ENCODE measurements around the gene WNT4. TPM values are rescaled to one million over a fixed set of nuclear protein-coding genes. Genes with fewer than 3 reads are reported as not detected.

WNT4 gene
- total RNA-seq, 1 donor from 2014 or later = not detected

DNA sequence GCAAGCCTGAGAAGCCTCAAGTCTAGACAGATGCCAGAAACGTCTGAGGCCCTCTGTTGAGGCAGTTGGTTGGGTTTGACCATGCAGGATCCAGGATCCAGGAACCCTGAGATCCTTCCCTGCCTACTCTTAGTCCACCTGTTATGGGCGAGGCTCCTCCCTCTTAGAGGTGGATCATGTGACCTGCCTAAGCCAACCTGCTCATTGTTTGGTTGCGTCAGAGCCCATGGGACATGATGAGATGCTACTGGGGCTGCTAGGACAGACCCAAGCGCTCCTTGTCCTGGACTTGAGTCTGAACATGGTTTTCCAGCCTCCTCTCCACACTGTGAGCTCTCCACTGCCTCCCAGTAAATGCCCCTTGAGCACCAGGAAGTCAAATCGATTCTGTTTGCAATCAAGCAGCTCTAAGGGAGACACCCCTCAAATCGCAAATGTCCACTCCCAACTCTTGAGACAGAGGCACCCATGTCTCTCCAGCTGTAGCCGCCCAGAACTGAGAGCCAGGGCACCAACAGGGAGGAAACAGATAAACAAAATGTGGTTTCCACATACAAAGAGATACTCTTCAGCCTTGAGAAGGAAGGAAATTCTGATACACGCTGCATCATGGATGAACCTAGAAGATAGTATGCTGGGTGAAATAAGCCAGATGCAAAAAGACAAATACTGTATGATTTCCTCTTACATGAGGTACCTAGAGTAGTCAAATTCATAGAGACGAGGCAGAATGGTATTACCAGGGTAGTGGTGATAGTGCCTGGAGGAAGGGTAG is 31.7 kb upstream of the WNT4 start:
- intact Hi-C loops (cut with micrococcal nuclease) = no loop called here
- H3K4me1 Mint-ChIP-seq = peaks cover 6% of the 10 kb centered on the region
- no peaks in the 10 kb centered on the region for H3K36me3 Mint-ChIP-seq (ENCODE audit: low read depth)
- H3K9me3 Mint-ChIP-seq = no peaks in the 10 kb centered on the region
- no peak for DNase-seq
- peaks cover 5% of the 10 kb centered on the region for H3K27me3 Mint-ChIP-seq
- no peak overlapping the region for H3K27ac Mint-ChIP-seq
- no peak overlapping the region for H3K4me3 Mint-ChIP-seq

DNA sequence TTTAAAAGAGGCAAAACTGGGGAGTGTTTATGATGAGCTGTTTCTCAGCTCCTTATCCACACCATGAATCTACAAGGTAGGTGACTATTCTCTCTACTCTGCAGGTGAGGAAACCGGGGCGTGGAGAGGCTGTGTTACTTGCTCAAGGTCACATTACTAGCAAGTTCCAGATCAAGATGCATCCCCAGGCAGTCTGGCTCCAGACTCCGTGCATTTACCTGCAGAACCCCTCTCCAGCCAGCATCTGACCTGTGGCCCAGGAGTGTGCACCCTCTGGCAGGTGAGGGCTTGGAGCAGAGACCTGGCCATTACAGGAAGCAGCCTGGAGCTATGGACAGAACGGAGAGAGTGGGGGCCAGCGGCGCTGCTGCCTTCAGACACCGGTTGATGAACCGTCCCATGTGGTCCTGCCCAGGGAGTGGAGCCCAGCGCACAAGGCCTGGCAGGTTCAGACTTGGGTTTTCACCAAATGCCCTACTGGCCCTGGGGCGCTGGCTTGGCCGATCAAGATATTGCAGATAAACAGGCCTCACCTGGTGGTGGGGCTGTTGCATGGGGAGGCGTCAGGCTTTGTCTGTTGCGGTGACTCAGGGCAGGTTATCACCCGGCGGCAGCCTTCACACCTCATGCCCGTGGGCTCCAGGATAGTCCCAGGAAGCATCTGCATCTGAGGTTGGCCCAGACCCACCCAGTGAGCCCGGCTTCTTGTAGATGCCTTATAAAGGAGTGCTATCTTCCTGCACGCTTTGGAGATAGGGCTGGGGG is 29.2 kb upstream of the WNT4 start:
- intact Hi-C loops (cut with micrococcal nuclease) = no loop called here
- no peak overlapping the region for H3K4me3 Mint-ChIP-seq

DNA sequence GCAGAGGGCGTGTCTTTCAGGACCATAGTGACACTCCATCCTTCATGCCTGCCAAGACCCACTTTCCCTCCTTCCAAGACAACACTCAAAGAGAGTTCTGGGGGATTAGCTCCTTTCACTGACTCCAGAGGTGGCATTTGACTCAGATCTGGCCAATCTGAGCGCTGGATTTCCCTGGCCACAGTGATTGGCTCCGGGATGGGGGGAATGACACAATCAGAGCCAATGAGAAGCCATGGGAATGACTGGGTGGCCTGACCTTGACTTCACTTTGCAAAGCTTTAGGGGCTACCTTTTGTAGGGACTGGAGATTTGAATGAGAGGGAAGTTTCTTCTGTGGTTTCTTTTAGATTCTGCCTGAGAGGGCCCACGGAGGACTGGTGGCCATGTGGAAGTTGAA is 26.9 kb upstream of the WNT4 start:
- no peaks in the 10 kb centered on the region for H3K36me3 Mint-ChIP-seq (ENCODE audit: low read depth)
- H3K27me3 Mint-ChIP-seq = no peaks in the 10 kb centered on the region
- no peak overlapping the region for H3K27ac Mint-ChIP-seq
- no peak overlapping the region for H3K4me3 Mint-ChIP-seq
- no peaks in the 10 kb centered on the region for H3K9me3 Mint-ChIP-seq
- H3K4me1 Mint-ChIP-seq = peaks cover 2% of the 10 kb centered on the region
- intact Hi-C loops (cut with micrococcal nuclease) = no loop called here
- DNase-seq = no peak

More for the DNA sequence above, 29.2 kb upstream of the WNT4 start:
- H3K27ac Mint-ChIP-seq = no peak overlapping the region
- peaks cover 7% of the 10 kb centered on the region for H3K4me1 Mint-ChIP-seq
- H3K9me3 Mint-ChIP-seq = no peaks in the 10 kb centered on the region
- DNase-seq = no peak
- H3K27me3 Mint-ChIP-seq = peaks cover 3% of the 10 kb centered on the region
- H3K36me3 Mint-ChIP-seq (ENCODE audit: low read depth) = no peaks in the 10 kb centered on the region

DNA sequence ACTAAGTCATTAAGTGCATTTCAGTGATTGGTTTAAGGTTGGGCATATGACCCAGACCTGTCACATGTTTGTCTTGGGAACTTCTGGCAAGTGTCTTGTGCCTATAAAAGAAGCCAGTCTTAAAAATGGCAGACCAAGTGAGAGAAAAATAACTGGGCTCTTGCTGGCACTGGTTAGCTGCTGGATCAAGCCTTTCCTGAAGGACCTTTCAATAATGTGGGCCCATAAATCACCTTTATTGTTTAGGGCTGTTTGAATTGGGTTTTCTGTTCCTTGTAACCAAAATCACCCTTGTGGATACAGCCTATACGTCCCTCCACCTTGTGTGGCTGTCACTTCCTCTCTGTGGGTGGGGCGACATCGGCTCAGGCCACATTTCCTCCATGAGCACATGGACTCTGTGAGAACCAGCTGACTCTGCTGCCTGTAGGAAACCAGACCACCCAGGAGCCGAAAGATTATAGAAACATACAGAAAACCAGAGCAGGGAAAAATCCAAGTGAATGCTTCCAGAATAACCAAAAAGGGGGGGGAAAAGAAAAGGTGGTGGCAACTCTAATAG is 25.6 kb upstream of the WNT4 start:
- Mint-ChIP-seq H3K9me3 (no peaks in the 10 kb centered on the region), H3K4me1 (peaks cover 2% of the 10 kb centered on the region), H3K27ac (no peak overlapping the region), H3K27me3 (no peaks in the 10 kb centered on the region), H3K4me3 (no peak overlapping the region), H3K36me3 (ENCODE audit: low read depth) (no peaks in the 10 kb centered on the region)
- DNase-seq = no peak
- intact Hi-C loops (cut with micrococcal nuclease) = no loop called here

DNA sequence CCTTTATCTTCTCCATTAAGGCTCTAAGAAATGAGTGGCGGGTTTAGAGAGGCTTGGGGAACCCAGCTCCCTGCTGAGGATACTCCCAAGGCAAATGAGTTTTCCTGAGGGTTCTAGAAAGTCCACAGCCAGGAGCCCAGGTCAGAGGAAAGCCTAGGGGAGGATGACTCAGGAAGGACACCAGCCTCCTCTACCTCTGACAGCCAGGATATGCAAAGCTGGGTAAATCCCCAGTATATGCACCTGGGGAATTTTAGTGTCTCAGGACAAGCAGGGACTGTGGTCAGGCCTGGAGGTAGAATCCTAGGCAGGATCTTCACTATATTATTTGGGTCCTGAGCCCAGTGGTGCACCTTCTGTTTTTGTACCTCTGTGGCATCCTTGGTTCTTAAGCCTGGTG is 23.5 kb upstream of the WNT4 start:
- no peak overlapping the region for H3K27ac Mint-ChIP-seq
- no peaks in the 10 kb centered on the region for H3K27me3 Mint-ChIP-seq
- no peak overlapping the region for H3K4me3 Mint-ChIP-seq
- intact Hi-C loops (cut with micrococcal nuclease) = no loop called here
- no peaks in the 10 kb centered on the region for H3K9me3 Mint-ChIP-seq
- peaks cover 2% of the 10 kb centered on the region for H3K4me1 Mint-ChIP-seq
- no peak for DNase-seq
- H3K36me3 Mint-ChIP-seq (ENCODE audit: low read depth) = no peaks in the 10 kb centered on the region

DNA sequence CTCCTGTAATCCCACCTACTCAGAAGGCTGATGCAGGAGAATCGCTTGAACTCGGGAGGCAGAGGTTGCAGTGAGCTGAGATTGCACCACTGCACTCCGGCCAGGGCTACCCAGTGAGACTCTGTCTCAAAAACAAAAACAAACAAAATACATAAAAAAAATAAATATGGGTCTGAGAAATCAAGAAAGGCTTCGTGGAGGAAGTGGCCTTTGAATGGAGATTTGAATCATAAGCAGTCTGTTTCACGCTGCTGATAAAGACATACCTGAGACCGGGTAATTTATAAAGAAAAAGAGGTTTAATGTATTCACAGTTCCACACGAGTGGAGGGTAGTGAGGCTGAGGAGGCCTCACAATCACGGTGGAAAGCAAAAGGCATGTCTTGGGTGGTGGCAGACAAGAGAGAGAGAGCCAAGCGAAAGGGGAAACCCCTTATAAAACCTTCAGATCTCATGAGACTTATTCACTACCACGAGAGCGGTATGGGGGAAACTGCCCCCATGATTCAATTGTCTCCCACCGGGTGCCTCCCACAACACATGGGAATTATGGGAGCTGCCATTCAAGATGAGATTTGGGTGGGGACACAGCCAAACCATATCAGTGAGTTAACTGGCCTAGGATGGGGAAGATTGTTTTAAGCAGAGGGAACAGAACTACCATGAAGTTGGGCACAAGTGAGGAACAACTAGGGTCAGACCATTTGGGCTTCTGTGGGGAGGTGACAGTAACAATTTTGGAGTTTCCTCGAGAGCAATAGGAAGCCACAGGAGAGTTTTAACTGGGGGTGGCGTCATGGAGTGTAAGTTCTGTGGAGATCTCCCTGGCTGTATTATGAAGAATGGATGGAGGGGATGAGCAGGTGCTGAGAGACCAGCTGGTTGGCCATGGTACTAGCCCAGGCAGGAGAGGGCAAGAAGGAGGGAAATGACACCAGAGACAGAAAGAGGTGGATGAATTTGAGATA is 22.2 kb upstream of the WNT4 start:
- Mint-ChIP-seq H3K27me3 (no peaks in the 10 kb centered on the region), H3K4me1 (peaks cover 2% of the 10 kb centered on the region), H3K36me3 (ENCODE audit: low read depth) (no peaks in the 10 kb centered on the region), H3K4me3 (no peak overlapping the region), H3K9me3 (no peaks in the 10 kb centered on the region), H3K27ac (no peak overlapping the region)
- DNase-seq = no peak
- intact Hi-C loops (cut with micrococcal nuclease) = no loop called here

DNA sequence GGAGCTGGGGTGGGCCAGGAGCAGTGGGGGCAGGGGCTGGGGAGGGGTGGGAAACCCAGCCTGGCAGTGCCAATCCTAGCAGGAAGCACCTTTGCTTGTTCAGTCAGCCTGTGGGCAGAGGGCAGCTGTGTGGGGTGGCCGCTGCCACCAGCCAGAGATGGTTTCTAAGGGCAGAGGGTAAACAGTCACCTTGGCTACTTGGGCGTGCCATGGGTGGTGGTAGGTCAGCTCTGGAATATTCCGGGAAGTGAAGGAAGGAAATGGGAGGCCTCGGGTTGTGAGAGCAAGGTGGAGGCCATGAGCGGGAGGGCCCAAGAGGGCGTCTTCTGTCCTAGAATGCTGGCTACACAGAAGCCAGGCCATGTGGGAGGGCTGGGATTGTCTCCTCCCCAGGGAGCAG is 20.7 kb upstream of the WNT4 start:
- no peak for DNase-seq
- Mint-ChIP-seq H3K4me1 (peaks cover under 1% of the 10 kb centered on the region), H3K36me3 (ENCODE audit: low read depth) (no peaks in the 10 kb centered on the region), H3K9me3 (no peaks in the 10 kb centered on the region), H3K27me3 (no peaks in the 10 kb centered on the region), H3K4me3 (no peak overlapping the region), H3K27ac (no peak overlapping the region)
- intact Hi-C loops (cut with micrococcal nuclease) = no loop called here

DNA sequence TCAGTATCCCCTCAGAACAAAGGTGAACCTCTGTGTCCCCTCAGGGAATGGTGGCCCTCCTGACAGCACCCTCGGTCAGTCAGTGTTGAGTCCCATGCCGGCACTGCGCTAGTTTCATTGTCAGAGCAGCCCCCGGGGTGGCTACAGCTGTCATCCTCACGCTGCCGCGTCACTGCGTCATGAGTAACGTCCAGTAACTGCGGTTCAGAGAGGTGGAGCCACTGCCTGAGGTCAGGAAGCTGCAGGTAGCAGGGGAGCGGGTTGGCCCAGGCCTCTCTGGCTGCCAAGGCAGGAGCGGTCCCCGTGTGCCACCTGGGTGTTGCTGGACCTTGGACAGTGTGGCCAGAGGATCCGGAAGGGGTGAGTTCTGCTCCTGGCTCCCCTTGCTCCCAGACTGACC is 20.2 kb upstream of the WNT4 start:
- intact Hi-C loops (cut with micrococcal nuclease) = no loop called here
- H3K4me1 Mint-ChIP-seq = no peaks in the 10 kb centered on the region
- H3K27ac Mint-ChIP-seq = no peak overlapping the region

DNA sequence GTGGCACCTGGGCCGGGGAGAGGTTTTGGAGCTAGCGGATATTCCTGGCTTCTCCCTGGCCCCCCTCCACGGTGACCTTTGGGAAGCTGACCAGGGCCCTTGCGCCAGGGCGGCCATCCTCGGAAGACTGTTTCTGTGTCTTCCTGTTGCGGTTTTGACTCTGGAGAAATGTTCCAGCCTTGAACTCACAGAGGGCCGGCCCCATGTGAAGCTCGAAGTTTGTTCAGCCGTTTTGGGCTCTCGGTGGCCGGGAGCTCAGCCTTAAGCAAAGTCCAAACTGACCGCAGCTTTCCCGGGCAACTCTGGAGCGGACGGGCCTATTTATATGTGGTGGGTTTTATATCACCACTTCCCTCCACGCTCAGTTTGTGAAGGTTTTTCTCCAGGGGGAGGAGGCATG is 17.0 kb upstream of the WNT4 start:
- Mint-ChIP-seq H3K4me1 (no peaks in the 10 kb centered on the region), H3K36me3 (ENCODE audit: low read depth) (no peaks in the 10 kb centered on the region), H3K27ac (no peak overlapping the region), H3K4me3 (no peak overlapping the region), H3K9me3 (no peaks in the 10 kb centered on the region), H3K27me3 (peaks cover 2% of the 10 kb centered on the region)
- intact Hi-C loops (cut with micrococcal nuclease) = no loop called here
- no peak for DNase-seq

More for the DNA sequence above, 20.2 kb upstream of the WNT4 start:
- Mint-ChIP-seq H3K4me3 (no peak overlapping the region), H3K36me3 (ENCODE audit: low read depth) (no peaks in the 10 kb centered on the region), H3K9me3 (no peaks in the 10 kb centered on the region), H3K27me3 (no peaks in the 10 kb centered on the region)
- no peak for DNase-seq

DNA sequence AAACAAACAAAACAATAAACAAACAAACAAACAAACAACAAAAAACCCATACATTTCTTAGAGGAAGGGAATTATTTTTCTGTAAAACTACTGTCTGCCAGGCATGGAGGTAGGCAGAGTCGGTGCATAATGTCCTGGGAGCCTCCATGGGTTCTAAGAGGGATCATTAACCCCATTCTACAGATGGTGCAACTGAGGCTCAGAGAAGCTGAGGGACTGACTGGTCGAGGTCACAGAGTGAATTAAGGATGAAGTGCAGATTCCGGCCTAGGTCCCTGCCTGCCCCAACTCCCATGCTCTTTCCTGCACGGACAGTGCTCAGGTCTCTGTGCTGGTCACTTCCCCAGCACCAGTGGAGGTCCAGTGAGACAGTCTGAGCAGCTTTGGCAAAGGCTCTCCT is 15.8 kb upstream of the WNT4 start:
- Mint-ChIP-seq H3K36me3 (ENCODE audit: low read depth) (no peaks in the 10 kb centered on the region), H3K27me3 (peaks cover 2% of the 10 kb centered on the region), H3K4me1 (no peaks in the 10 kb centered on the region), H3K4me3 (no peak overlapping the region), H3K27ac (no peak overlapping the region), H3K9me3 (no peaks in the 10 kb centered on the region)
- DNase-seq = no peak
- intact Hi-C loops (cut with micrococcal nuclease) = no loop called here

DNA sequence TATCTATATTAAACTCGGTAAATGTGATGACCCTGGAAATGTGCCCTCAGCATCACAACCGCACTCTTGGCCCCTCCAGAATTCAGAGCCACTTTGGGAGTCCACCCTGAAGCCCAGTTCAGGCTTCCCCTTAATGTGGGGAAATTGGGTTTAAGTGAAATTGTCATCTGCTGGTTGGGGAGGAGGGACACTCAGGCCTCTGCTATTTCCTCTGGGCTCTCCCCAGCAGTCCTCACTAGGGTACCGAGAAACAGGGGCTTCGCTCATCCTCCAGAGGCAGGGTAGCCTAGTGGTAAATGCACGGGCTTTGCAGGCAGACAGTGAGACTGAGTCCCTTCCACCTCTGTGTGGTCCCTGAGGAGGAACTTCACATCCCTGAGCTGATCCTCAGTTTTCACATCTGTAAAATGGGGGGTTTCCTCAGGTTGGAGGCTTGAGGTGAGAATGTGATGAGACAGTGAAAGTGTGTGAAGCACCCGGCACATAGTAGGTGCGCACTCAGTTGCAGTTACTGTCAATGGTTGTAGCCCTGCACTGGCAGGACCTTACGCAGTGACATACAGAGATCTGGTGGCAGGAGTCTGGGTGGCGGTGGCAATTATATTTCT is 14.6 kb upstream of the WNT4 start:
- H3K4me3 Mint-ChIP-seq = no peak overlapping the region
- intact Hi-C loops (cut with micrococcal nuclease) = no loop called here
- peaks cover 8% of the 10 kb centered on the region for H3K27me3 Mint-ChIP-seq
- H3K27ac Mint-ChIP-seq = no peak overlapping the region
- H3K9me3 Mint-ChIP-seq = no peaks in the 10 kb centered on the region
- H3K4me1 Mint-ChIP-seq = no peaks in the 10 kb centered on the region
- H3K36me3 Mint-ChIP-seq (ENCODE audit: low read depth) = no peaks in the 10 kb centered on the region
- no peak for DNase-seq

DNA sequence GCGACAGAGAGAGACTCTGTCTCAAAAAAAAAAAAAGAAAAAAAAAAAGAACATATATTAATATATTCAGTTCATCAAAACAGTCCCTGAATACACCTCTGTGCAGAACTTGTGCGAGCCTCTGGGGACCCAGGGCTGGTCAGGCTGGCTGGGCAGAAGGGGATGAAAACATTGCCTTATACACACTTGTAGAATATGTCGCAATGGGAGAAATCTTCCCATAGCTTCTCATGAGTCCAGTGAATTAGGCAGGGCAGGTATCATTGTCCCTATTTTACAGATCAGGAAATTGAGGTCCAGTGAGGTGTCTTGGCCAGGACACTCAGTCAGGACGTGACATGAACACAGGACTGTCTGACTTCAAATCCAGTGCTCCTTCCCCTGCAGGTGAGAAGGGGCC is 12.6 kb upstream of the WNT4 start:
- no peak for DNase-seq
- H3K27me3 Mint-ChIP-seq = peaks cover 16% of the 10 kb centered on the region
- no peaks in the 10 kb centered on the region for H3K36me3 Mint-ChIP-seq (ENCODE audit: low read depth)
- intact Hi-C loops (cut with micrococcal nuclease) = no loop called here
- H3K27ac Mint-ChIP-seq = no peak overlapping the region
- H3K4me1 Mint-ChIP-seq = no peaks in the 10 kb centered on the region
- no peak overlapping the region for H3K4me3 Mint-ChIP-seq
- no peaks in the 10 kb centered on the region for H3K9me3 Mint-ChIP-seq

DNA sequence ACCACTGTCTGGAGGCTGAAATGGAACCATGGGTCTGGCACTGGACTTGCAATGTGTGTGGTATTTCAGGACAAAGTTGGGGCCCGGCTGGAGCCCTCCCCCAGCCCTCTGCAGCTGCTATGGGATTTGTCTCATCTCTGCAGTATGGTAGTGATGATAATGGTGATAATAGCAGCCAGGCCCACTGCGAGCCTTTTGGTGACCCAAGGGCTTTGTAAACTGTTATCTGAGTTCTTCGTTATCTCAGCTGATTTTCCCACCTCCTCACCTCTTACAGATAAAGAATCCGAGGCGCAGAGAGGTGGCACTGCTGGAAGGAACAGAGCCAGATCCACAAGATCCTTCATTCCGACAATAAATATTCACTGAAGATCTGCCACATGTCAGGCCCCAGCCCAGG is 11.7 kb upstream of the WNT4 start:
- intact Hi-C loops (cut with micrococcal nuclease) = no loop called here
- Mint-ChIP-seq H3K27ac (no peak overlapping the region), H3K36me3 (ENCODE audit: low read depth) (no peaks in the 10 kb centered on the region), H3K27me3 (peaks cover 19% of the 10 kb centered on the region), H3K9me3 (no peaks in the 10 kb centered on the region), H3K4me3 (no peak overlapping the region), H3K4me1 (no peaks in the 10 kb centered on the region)
- no peak for DNase-seq

All from activated CD4-positive, alpha-beta T cell treated with anti-CD3 and anti-CD28 coated beads, Interleukin-2, amount 10 ng/mL, durations not matched to agents 24 days and 14 days (primary cell).